SJCRH30 (cell line): ENCODE measurements around the gene STAT5B. TPM values are rescaled to one million over a fixed set of nuclear protein-coding genes. Genes with fewer than 3 reads are reported as not detected.
"Not testable (repeated sequence)": the region's sequence is repeated elsewhere in the genome, so short reads cannot be mapped to it uniquely, and the experiment has no call there.

Experiments used
- DNase-seq, 2 experiments: peaks; one replicate each; pipeline ENCODE4 v3.0.0-alpha.2; 2015 to 2020
- H3K27ac ChIP-seq: fragments of 250-450 bp; sonication (Bioruptor Pico); 2 replicates; pipeline ENCODE4 v1.5.1; 2020; ENCODE audit warnings: mild to moderate bottlenecking, moderate library complexity
- H3K27me3 ChIP-seq: fragments of 250-450 bp; sonication (Bioruptor Pico); 2 replicates; pipeline ENCODE4 v1.5.1; 2020; ENCODE audit warnings: mild to moderate bottlenecking, moderate library complexity
- H3K36me3 ChIP-seq: fragments of 250-450 bp; sonication (Bioruptor Pico); 2 replicates; pipeline ENCODE4 v1.5.1; 2020; ENCODE audit warnings: mild to moderate bottlenecking, moderate library complexity
- H3K4me1 ChIP-seq: fragments of 250-450 bp; sonication (Bioruptor Pico); 2 replicates; pipeline ENCODE4 v1.5.1; 2020; ENCODE audit warnings: mild to moderate bottlenecking, moderate library complexity
- H3K4me3 ChIP-seq: fragments of 250-450 bp; sonication (Bioruptor Pico); 2 replicates; pipeline ENCODE4 v1.5.1; 2020; ENCODE audit warnings: mild to moderate bottlenecking, moderate library complexity
- H3K9me3 ChIP-seq: fragments of 250-450 bp; sonication (Bioruptor Pico); replicated peaks from 2 replicates; pipeline ENCODE4 v1.5.1; 2020; ENCODE audit warnings: mild to moderate bottlenecking, moderate library complexity
- total RNA-seq: library from RNA; depleted of rRNA; stranded (reverse); fragments of >200 nt; shearing (Covaris generic); gene quantifications from 2 replicates; pipeline ENCODE4 v1.2.3, GENCODE V29; 2014

The STAT5B gene
- total RNA-seq, 1 experiment from 2014 or later = 31.1 TPM

DNA sequence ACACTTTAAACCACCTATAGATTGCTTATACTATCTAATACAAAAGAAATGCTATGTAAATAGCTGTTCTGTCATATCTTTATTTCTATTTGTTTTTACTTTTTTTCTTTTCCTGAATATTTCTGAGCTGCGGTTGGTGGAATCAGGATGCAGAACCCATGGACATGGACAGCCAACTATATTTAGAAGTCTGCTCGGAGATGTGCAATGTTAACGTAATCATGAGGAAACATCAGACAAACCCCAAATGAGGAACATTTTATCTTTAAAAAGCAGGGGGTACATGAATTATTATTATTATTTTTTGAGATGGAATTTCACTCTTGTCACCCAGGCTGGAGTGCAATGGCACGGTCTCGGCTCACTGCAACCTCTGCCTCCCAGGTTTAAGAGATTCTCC lies 50.5 kb downstream of the STAT5B start:
- peaks cover 5% of the 10 kb centered on the region for H3K4me1 ChIP-seq
- H3K27ac ChIP-seq = no peak overlapping the region
- no peaks in the 10 kb centered on the region for H3K27me3 ChIP-seq
- no peaks in the 10 kb centered on the region; the same call in 1 of the 2 replicates for H3K36me3 ChIP-seq
- H3K9me3 ChIP-seq = no peaks in the 10 kb centered on the region
- no peak for DNase-seq
- H3K4me3 ChIP-seq = no peak overlapping the region

DNA sequence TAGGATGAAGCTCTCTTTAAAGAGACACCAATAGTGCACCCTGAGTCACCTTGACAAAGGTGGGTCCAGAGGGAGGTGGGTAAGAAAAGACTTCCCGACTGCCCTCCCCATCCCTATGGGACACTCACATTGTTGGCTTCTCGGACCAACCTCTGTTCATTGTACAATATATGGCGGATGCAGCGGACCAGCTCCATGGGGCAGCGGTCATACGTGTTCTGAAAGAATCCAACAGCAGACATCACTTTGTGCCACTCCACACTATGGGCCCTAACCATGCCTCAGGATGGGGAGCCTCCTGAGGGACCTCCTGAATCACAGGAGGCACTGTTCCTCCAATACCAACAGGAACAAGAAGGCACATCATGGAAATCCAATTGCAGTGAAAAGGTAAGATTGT lies 51.5 kb downstream of the STAT5B start:
- H3K4me3 ChIP-seq = no peak overlapping the region
- H3K4me1 ChIP-seq = peaks cover 13% of the 10 kb centered on the region
- no peaks in the 10 kb centered on the region; the same call in 1 of the 2 replicates for H3K36me3 ChIP-seq
- no peak overlapping the region for H3K27ac ChIP-seq
- DNase-seq = no peak
- H3K9me3 ChIP-seq = no peaks in the 10 kb centered on the region
- H3K27me3 ChIP-seq = no peaks in the 10 kb centered on the region

DNA sequence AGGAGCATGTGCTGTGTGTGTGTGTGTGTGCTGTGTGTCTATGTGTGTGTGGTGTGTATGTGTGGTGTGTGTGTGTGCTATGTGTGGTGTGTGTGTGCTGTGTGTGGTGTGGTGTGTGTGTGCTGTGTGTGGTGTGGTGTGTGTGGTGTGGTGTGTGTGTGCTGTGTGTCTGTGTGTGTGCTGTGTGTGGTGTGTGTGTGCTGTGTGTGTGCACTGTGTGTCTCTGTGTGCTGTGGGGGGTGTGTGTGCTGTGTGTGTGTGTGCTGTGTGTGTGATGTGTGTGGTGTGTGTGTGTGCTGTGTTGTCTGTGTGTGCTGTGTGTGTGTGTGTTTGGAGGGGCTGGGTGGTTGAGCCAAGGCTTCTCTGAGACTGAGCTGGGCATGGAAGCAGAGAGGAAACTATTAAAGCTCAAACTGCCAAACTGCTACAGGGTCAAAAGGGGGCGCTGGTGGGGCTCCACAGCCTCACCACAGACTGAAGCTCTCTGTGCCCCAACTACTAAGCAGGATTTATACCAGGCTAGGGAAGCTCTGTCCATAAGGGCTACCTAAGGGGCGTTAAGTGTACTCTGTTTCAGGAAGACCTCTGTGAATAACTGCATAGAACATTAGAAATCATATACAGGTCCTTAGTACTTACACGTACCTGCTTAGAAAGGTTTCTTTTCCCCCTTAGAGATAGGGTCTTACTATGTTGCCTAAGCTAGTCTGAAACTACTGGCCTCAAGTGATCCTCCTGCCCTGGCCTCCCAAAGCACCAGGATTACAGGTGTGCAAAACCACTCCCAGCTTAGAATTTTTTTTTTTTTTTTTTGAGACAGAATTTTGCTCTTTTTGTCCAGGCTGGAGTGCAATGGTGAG lies 54.1 kb downstream of the STAT5B start:
- peak; percentile 39 to 81 for DNase-seq
- Histone ChIP-seq H3K27me3 (no peaks in the 10 kb centered on the region), H3K36me3 (no peaks in the 10 kb centered on the region; the same call in 1 of the 2 replicates), H3K4me1 (peaks cover 10% of the 10 kb centered on the region; the same call in 1 of the 2 replicates), H3K9me3 (no peaks in the 10 kb centered on the region), H3K27ac (no peak overlapping the region), H3K4me3 (no peak overlapping the region)

DNA sequence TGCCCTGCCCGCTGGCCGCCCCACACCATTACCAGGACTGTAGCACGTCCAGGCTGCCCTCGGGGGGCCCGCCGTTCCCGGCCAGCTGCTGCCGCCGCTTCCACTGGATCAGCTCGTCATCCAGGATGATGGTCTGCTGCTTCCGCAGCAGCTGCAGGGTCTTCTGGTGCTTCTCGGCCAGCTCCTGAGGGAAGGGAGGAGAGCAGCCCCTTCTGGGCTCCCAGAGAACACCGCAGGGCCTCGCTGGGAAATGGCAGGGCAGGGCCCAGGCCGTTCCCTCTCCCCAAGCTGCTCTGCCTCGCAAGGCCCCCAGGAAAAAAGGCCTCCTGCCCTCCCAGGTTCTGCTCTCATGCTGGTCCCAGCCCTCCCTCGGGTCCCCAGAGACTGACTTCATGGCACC lies 56.9 kb downstream of the STAT5B start:
- not testable (repeated sequence) for H3K4me3 ChIP-seq, H3K9me3 ChIP-seq, H3K27me3 ChIP-seq, H3K36me3 ChIP-seq, DNase-seq, H3K4me1 ChIP-seq
- peak overlapping the region; percentile 71 for H3K27ac ChIP-seq

DNA sequence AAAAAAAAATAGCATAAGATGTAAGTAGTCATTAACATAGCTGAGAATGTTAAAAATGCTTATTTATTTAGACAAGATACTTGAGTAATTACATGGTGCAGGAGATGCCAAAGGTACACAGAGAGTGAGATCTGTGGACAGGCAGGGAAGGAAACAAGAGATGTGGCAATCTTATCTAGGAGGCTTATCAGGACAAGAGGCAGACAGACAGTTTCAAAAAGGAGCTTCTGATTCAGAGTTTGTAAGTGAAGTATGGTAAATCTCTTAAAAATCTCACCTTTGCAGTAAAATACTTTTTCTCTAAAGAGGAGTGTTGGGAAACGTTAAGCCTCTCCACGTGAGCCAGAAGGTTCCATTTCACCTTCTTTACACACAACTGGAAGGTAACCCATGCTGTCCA lies 62.0 kb downstream of the STAT5B start:
- H3K4me1 ChIP-seq = no peaks in the 10 kb centered on the region; the same call in 1 of the 2 replicates
- peaks cover 9% of the 10 kb centered on the region for H3K36me3 ChIP-seq
- H3K27me3 ChIP-seq = no peaks in the 10 kb centered on the region
- H3K4me3 ChIP-seq = no peak overlapping the region
- H3K9me3 ChIP-seq = no peaks in the 10 kb centered on the region; the same call in 1 of the 2 replicates
- H3K27ac ChIP-seq = no peak overlapping the region
- DNase-seq = no peak

DNA sequence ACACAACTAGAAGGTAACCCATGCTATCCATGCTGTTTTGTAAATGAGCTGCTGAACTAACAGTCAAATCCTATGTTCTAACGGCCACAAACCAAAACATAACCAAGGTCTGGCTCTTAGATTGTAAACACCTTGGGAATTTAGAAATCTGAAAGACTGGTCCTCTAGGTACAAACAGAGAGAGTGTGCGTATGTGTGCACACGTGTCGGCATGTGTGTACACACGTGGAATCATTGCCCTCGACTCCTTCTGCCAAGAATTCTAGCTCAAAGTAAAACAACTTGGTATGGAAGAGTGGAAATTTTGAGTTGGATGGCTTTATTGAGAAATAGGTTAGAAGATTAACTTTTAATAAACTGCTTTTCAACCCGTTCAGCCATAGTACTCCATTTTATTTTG lies 63.8 kb downstream of the STAT5B start:
- Histone ChIP-seq H3K27ac (no peak overlapping the region), H3K36me3 (peaks cover 13% of the 10 kb centered on the region), H3K27me3 (no peaks in the 10 kb centered on the region), H3K9me3 (no peaks in the 10 kb centered on the region; the same call in 1 of the 2 replicates), H3K4me3 (no peak overlapping the region), H3K4me1 (no peaks in the 10 kb centered on the region)
- DNase-seq = no peak

DNA sequence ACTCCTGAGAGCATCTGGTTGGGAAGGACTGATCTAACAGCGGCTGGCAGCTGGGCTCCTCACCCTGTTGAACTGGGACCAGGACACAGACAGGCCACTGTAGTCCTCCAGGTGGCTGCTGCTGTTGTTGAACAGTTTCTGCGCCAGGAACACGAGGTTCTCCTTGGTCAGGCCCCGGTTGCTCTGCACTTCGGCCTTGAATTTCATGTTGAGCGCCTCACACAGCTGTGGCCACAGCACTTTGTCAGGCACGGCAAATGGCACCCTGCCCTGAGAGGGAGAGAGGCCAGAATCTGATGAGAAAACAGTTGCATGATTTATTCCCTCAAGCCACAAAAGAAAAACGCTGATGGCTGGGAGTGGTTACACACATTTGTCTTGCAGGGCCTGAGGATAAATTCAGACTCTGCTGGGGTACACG lies 64.3 kb downstream of the STAT5B start:
- H3K27me3 ChIP-seq, H3K4me3 ChIP-seq, H3K27ac ChIP-seq, H3K9me3 ChIP-seq, H3K4me1 ChIP-seq: not testable (repeated sequence)
- peaks cover 17% of the 10 kb centered on the region for H3K36me3 ChIP-seq
- DNase-seq = peak in 1 of 2 experiments; percentile 22

DNA sequence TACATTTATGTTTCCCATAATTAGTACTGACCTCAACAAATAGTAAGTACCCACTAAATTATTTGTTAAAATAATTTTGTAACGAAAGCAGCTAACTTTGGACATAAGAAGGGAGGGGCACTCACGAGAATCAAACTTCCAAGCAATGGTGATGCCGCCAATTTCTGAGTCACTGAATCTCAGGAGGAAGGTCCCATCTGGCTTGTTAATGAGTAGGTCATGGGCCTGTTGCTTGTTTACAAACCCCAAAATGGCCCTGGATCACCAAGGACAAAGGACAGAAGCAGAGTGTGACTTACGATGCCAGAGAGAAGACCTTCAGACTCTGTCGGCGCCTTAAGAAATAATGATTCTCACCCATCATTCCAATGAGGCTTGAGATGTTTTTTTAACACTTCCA lies 66.1 kb downstream of the STAT5B start:
- DNase-seq = no peak
- no peaks in the 10 kb centered on the region for H3K27me3 ChIP-seq
- H3K36me3 ChIP-seq = peaks cover 14% of the 10 kb centered on the region

DNA sequence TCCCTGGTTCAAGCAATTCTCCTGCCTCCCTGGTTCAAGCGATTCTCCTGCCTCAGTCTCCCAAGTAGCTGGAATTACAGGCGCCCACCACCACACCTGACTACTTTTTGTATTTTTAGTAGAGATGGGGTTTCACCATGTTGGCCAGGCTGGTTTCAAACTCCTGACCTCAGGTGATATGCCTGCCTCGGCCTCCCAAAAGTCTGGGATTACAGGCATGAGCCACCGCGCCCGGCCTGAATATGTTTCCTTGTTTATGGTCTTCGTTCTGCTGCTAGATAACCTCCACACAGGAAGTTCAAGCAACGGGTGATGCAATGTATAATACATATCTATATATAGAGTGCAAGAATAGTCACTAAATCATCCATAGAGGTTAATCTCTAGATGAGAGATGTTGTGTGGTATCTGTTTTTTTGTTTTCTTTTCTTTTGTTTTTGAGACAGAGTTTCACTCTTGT lies 70.0 kb downstream of the STAT5B start:
- DNase-seq, H3K27ac ChIP-seq, H3K27me3 ChIP-seq, H3K4me3 ChIP-seq, H3K4me1 ChIP-seq, H3K9me3 ChIP-seq: not testable (repeated sequence)
- H3K36me3 ChIP-seq = peaks cover 14% of the 10 kb centered on the region

More for the DNA sequence above, 66.1 kb downstream of the STAT5B start:
- no peak overlapping the region for H3K27ac ChIP-seq
- H3K9me3 ChIP-seq = no peaks in the 10 kb centered on the region; the same call in 1 of the 2 replicates
- H3K4me1 ChIP-seq = no peaks in the 10 kb centered on the region
- H3K4me3 ChIP-seq = no peak overlapping the region

DNA sequence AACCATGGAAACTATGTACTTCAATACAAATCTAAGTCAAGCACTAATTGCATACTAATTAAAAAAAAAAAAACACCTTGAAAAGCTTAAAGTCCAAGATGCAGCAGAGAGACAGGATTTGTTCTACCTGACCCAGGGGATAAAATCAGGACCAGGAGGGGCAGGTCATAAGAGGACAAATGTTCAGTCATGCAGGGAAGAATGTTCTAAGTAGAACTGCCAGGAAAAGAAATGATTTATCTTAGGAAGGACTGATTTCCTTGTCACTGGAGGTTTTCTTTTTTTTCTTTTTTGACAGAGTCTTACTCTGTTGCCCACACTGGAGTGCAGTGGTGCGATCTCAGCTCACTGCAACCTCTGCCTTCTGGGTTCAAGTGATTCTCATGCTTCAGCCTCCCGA lies 72.8 kb downstream of the STAT5B start:
- no peaks in the 10 kb centered on the region for H3K4me1 ChIP-seq
- H3K27me3 ChIP-seq = no peaks in the 10 kb centered on the region
- H3K36me3 ChIP-seq = peaks cover 5% of the 10 kb centered on the region; the same call in 1 of the 2 replicates
- H3K4me3 ChIP-seq = no peak overlapping the region
- H3K27ac ChIP-seq = no peak overlapping the region
- DNase-seq = no peak
- H3K9me3 ChIP-seq = no peaks in the 10 kb centered on the region

DNA sequence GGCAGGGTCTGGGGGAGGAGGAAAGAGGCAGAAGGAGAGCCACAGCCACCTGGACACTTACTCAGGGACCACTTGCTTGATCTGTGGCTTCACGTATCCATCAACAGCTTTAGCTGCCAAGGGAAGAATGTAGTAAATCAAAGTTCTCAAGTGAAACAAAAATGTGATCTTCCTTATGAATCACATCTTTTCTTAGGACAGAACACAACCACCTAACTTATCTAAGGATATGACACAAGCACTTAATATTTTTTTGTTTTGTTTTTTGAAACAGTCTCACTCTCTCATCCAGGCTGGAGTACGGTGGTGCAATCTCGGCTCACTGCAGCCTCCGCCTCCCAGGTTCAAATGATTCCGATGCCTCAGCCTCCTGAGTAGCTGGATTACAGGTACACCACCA lies 73.5 kb downstream of the STAT5B start:
- Histone ChIP-seq H3K27ac (no peak overlapping the region), H3K9me3 (no peaks in the 10 kb centered on the region), H3K36me3 (peaks cover 5% of the 10 kb centered on the region; the same call in 1 of the 2 replicates), H3K4me1 (no peaks in the 10 kb centered on the region), H3K27me3 (no peaks in the 10 kb centered on the region), H3K4me3 (no peak overlapping the region)
- DNase-seq = no peak

DNA sequence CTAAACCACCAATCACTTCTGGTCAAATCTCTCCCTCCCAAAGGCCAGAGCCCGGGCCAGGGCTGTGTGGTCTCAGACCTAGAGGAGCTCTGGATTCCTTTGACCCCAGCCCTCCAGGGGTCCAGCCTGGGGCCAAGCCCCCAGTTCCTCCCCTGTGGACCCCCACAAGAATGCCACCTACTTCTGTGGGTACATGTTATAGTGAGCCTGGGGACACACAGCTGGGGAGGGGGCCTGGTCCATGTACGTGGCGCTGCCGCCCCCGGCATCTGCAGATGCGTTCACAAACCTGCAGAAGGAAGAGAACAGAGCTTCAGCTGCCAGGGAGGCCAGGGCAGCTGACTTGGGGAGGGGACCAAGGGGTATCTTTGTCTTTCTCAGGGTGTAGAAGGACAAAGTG lies 74.0 kb downstream of the STAT5B start:
- Histone ChIP-seq H3K27ac (no peak overlapping the region), H3K36me3 (peaks cover 1% of the 10 kb centered on the region; the same call in 1 of the 2 replicates), H3K4me1 (no peaks in the 10 kb centered on the region), H3K9me3 (no peaks in the 10 kb centered on the region), H3K27me3 (no peaks in the 10 kb centered on the region), H3K4me3 (no peak overlapping the region)
- DNase-seq = no peak

DNA sequence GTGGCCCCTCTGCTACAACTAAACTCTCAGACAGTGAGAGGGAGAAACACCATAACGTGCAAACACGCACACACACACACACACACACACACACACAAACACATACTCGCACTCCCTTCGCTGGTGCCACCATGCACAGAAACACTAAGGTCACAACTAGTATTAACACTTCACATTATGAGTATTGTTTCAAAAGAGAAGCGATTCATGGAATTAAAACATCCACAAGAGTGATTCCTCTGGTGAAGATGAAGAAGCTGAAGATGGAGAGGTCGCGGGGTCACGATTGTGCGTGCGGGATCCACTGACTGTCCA lies 74.8 kb downstream of the STAT5B start:
- Histone ChIP-seq H3K4me3 (no peak overlapping the region), H3K4me1 (no peaks in the 10 kb centered on the region)

DNA sequence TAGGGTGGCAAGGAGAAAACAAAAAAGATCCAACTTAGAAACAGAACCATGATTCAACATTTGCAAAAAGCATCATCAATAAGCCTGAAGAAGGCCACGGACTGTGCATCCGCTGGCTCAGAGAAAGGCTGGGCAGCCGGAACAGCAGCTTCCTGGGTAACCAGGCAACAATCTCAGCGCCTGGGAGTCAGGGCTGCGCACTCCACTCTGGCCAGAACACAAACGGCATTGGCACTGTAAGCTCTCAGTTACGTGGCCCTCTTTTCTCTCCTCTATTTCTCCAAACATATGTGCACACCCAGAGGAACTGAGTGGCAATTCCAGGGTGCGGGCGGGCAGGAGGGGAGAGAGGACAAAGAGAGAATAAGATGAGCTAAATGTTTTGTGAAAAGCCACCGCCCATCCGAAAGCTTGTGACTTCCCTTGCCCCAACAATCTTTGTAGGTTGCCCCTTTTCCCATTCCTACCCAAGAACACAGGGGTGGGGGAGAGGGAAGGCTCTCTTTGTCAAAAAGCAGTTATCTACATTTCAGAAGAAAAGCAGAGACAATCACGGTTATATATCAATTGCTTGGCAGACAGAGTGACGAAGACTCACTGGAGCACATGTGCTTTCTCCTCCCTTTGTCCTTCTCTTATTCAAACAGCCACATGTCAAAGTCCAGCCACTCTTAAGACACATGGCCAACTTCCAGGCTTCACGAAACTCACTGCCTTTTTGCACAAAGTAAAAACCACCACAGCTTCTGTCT lies 75.3 kb downstream of the STAT5B start:
- Histone ChIP-seq H3K27ac (no peak overlapping the region), H3K4me3 (no peak overlapping the region), H3K9me3 (no peaks in the 10 kb centered on the region), H3K36me3 (no peaks in the 10 kb centered on the region), H3K27me3 (no peaks in the 10 kb centered on the region), H3K4me1 (no peaks in the 10 kb centered on the region)
- no peak for DNase-seq

More for the DNA sequence above, 74.8 kb downstream of the STAT5B start:
- Histone ChIP-seq H3K9me3 (no peaks in the 10 kb centered on the region), H3K36me3 (no peaks in the 10 kb centered on the region), H3K27ac (no peak overlapping the region), H3K27me3 (no peaks in the 10 kb centered on the region)
- no peak for DNase-seq

DNA sequence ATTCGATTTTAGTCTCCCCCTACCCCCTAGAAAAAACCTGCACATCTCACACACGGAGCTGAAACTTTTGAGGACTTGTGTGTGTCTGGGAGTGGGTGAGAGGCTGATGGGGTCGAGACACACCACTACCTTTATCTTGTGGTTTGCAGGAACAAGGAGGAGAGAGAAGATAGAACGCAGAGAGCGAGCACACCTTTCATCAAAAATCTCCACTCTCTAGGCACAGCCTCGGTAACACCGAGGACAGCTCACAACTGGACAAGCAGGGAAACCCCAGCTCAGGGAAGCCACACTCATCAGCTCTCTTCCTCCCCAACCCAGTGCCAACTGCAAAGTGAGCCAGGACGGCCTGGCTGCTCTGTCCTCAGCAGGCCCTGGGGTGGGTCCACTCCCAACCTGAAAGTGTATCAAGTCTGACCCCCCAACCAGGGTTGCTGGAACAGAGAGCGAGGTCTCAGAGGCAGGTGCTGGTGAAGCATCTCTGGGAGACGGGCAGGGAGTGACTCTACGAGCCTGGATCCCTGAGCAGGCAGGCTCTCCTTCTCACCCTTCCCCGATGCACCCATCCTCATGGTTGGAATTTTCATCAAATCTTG lies 76.7 kb downstream of the STAT5B start:
- H3K27me3 ChIP-seq = no peaks in the 10 kb centered on the region
- H3K36me3 ChIP-seq = no peaks in the 10 kb centered on the region
- H3K27ac ChIP-seq = no peak overlapping the region
- no peak overlapping the region for H3K4me3 ChIP-seq
- DNase-seq = no peak
- H3K9me3 ChIP-seq = no peaks in the 10 kb centered on the region
- H3K4me1 ChIP-seq = peaks cover 5% of the 10 kb centered on the region
